ENCODE measurements around the gene TSHR.

TSHR gene

DNA sequence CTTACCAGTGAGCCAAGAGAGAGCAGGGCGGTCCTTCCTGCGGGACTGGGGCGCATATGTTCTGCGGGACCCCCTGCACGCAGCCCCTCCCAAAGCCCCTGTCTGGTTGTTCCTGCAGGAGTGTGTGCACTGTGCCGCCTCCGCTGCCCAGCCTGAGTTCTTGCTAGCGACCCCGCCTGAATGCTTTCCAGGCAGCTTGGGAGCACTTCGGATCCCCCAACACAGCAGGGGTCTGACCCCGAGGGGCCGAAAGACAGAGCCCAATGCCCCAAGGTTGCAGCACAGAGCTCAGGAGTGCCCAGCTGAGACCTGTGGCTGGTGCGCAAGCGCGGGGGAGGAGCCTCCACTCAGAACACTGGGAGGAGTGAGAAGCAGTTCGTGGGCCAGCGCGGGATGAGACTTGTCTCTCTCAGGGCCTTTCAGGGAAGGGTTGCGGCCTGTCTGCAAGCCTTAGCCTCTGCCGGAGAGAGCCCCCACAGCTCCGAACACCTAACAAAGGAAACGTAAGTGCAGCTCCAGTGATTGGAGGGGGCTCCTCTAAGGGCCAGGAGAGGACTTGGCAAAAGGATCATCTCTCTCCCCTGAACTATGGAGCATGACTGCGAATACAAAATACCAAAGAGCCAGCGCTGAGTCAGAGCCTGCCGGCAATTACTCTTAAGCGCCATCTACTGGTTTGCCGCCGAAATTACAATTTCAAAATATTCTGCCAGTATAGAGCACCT is 214.8 kb downstream of the TSHR start:
- DNase-seq (ENCODE audit: extremely low read depth in 1 of 2, low read depth in 1 of 2): peak; percentile 74 to 77

- DNase-seq (ENCODE audit: extremely low read depth in 1 of 2, low read depth in 1 of 2): no peak
Measured at GRCh38 chr14:81170829-81171195, 215.4 kb downstream of the TSHR start.

DNA sequence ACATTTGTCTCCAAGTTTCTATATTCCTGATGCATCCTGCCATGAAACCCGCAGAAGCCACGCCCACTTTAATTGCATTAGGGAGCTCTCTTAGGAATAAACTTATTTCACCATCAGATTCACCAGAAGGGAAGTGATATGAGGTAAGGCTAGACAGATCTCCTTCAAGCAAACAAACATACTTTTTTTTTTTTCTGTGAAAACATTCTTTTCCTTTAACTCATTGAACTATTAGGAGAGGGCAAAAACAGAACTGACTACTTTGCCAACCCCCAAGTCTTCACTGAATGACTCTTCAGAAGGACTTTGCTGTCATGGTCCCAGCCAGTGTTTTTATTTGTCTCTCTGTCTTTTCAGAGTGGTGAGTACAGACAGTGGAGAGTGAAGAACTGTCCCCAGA is 216.9 kb downstream of the TSHR start:
- no peak for DNase-seq (ENCODE audit: extremely low read depth in 1 of 2, low read depth in 1 of 2)

DNA sequence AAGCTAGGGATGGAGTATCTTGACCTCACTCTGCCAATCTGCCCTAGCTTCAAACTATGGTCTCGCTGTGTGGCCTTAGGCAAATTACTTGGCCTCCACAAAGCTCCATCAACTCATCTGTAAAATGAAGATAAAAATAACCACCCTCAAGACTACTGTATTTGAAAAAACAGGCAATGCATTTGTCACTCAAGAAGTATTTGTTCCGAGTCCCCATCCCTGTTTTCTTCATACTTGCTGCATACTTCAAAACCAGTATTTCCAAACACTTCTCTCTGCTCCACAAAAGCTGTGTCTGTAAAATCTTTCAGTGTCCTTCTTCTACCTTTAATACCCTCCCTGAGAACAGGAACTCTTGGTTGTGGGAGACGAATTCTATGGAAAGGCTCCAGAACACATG is 217.5 kb downstream of the TSHR start:
- DNase-seq (ENCODE audit: extremely low read depth in 1 of 2, low read depth in 1 of 2): no peak

- DNase-seq (ENCODE audit: extremely low read depth in 1 of 2, low read depth in 1 of 2): no peak
Measured at GRCh38 chr14:81176241-81176640, 220.8 kb downstream of the TSHR start.

- no peak for DNase-seq (ENCODE audit: extremely low read depth in 1 of 2, low read depth in 1 of 2)
Measured at GRCh38 chr14:81177225-81177624, 221.8 kb downstream of the TSHR start.

- DNase-seq (ENCODE audit: extremely low read depth in 1 of 2, low read depth in 1 of 2): no peak
Measured at GRCh38 chr14:81178063-81178462, 222.6 kb downstream of the TSHR start.

GRCh38 chr14:81179631-81180030 is 224.2 kb downstream of the TSHR start:
- DNase-seq (ENCODE audit: extremely low read depth in 1 of 2, low read depth in 1 of 2): no peak

GRCh38 chr14:81187832-81188522 is 232.6 kb downstream of the TSHR start:
- DNase-seq (ENCODE audit: extremely low read depth in 1 of 2, low read depth in 1 of 2): no peak

- DNase-seq (ENCODE audit: extremely low read depth in 1 of 2, low read depth in 1 of 2): no peak
Measured at GRCh38 chr14:81192594-81192993, 237.2 kb downstream of the TSHR start.

- DNase-seq (ENCODE audit: extremely low read depth in 1 of 2, low read depth in 1 of 2): no peak
Measured at GRCh38 chr14:81193924-81194633, 238.7 kb downstream of the TSHR start.

Measured in activated CD8-positive, alpha-beta memory T cell treated with anti-CD3 and anti-CD28 coated beads for 1 hour (primary cell).